ENCODE results near the gene RARB.

Gene RARB

DNA sequence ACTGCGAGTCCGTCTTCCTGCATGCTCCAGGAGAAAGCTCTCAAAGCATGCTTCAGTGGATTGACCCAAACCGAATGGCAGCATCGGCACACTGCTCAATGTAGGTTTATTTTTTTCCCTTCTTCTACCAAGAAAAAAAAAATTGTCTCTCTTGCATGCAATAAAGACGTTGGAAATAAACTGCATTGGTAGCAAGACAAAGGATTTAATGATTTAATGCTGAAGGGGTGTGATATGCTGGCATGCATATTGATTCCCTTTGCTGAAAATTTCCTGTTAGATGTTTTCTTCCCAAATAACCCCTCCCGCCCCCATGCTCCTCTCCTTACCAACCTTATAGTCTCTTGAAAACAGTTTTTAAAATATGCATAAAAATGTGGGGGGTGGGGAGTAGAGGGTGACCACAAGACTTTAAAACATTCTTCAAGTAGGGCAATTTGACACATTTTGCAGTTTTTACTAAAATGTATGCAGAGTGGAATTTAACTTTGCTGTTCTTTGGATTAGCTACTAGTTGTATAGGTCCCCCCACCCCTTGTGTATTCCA is 799 bp downstream of the RARB start:
- H3K27ac ChIP-seq (ENCODE audit: low read depth, low read length): no peak overlapping the region
- no peaks in the 10 kb centered on the region for H3K4me1 ChIP-seq (ENCODE audit: control insufficient read depth, low read depth, low read length)

DNA sequence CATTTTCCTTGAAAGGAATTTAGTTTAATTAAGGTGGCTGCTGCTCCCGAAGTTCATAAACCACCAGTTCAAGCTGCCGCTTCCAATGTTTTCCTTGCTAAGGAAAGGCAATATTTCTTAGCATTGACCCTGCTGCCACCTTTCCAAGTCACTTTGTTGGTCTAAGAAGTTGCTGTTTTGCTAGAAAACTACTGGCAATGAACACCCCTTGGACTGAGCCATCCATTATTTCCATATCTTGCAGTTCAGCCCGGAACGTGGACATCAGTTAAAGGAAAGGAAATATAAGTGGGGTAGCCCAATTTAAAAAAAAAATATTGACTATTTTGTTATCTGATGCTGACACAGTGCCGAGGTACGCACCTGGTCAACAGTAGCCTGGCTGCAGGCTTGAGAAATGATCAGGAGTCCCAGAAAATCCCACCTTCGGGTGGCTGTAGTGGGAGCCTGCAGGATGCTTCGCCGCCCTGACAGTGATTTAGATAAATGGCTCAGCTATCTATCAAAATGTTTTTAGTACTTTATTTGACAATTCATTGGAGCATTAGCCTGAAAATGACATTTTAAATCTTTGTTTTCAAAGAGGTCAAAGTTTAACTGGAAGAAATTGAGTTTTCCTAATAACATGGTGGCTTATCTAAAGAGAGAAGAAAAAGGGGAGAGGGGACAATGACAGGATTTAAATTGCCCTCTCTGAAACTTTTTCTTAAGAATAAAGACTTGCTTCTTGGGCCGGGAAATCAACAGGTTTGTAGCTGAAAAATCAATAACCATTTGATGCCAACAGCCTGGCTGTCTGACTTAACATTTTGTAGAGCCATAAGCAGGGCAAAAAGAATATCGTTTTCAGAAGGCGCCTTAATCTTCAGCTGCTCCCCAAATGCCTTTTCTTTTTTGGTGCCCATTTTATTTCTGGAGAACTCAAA is 1.6 kb downstream of the RARB start:
- Histone ChIP-seq H3K36me3 (ENCODE audit: control insufficient read depth, insufficient read depth, low read length) (no peaks in the 10 kb centered on the region), H3K18ac (ENCODE audit: low read length) (no peak overlapping the region), H3K9ac (ENCODE audit: low read length) (no peak overlapping the region), H3K79me2 (ENCODE audit: control insufficient read depth, insufficient read depth, low read length) (no peaks in the 10 kb centered on the region), H4K5ac (ENCODE audit: low read length) (no peak overlapping the region), H3K23ac (ENCODE audit: low read length) (no peak overlapping the region), H3K79me1 (ENCODE audit: low read length) (no peaks in the 10 kb centered on the region), H2AK5ac (ENCODE audit: low read length) (no peak overlapping the region), H3K4me3 (ENCODE audit: low read length) (no peak overlapping the region), H4K8ac (ENCODE audit: low read depth, low read length) (no peak overlapping the region), H2BK120ac (ENCODE audit: low read depth, low read length) (no peak overlapping the region), H3K4me1 (ENCODE audit: control insufficient read depth, low read depth, low read length) (no peaks in the 10 kb centered on the region), H3K4me2 (ENCODE audit: low read length) (no peak overlapping the region), H3K27me3 (ENCODE audit: insufficient read depth, low read length, poor library complexity) (no peaks in the 10 kb centered on the region), H2BK5ac (ENCODE audit: low read length) (no peak overlapping the region), H2BK15ac (replicated peaks; ENCODE audit: low read depth) (no peak overlapping the region), H3K4ac (ENCODE audit: low read depth, low read length) (no peak overlapping the region), H3K56ac (ENCODE audit: low read length) (no peak overlapping the region), H3K27ac (ENCODE audit: low read depth, low read length) (no peak overlapping the region)
- no peak for DNase-seq
- WGBS (ENCODE audit: extremely low coverage, insufficient coverage, low lambda C conversion rate): no CpG with 5 or more reads among the region's 12 CpGs

More for the DNA sequence above, 799 bp downstream of the RARB start:
- H3K4ac ChIP-seq (ENCODE audit: low read depth, low read length): no peak overlapping the region
- no peak for DNase-seq
- no peaks in the 10 kb centered on the region for H3K79me2 ChIP-seq (ENCODE audit: control insufficient read depth, insufficient read depth, low read length)
- H3K4me3 ChIP-seq (ENCODE audit: low read length): no peak overlapping the region
- no peaks in the 10 kb centered on the region for H3K27me3 ChIP-seq (ENCODE audit: insufficient read depth, low read length, poor library complexity)
- H3K56ac ChIP-seq (ENCODE audit: low read length): no peak overlapping the region
- no peak overlapping the region for H2BK120ac ChIP-seq (ENCODE audit: low read depth, low read length)
- no peak overlapping the region for H3K4me2 ChIP-seq (ENCODE audit: low read length)
- H4K8ac ChIP-seq (ENCODE audit: low read depth, low read length): no peak overlapping the region
- no peak overlapping the region for H3K23ac ChIP-seq (ENCODE audit: low read length)
- no peak overlapping the region for H3K18ac ChIP-seq (ENCODE audit: low read length)
- no peaks in the 10 kb centered on the region for H3K79me1 ChIP-seq (ENCODE audit: low read length)
- H3K9ac ChIP-seq (ENCODE audit: low read length): no peak overlapping the region
- H2BK15ac ChIP-seq (replicated peaks; ENCODE audit: low read depth): no peak overlapping the region
- no peak overlapping the region for H2AK5ac ChIP-seq (ENCODE audit: low read length)
- no peaks in the 10 kb centered on the region for H3K36me3 ChIP-seq (ENCODE audit: control insufficient read depth, insufficient read depth, low read length)
- no peak overlapping the region for H2BK5ac ChIP-seq (ENCODE audit: low read length)
- no CpG with 5 or more reads among the region's 6 CpGs for WGBS (ENCODE audit: extremely low coverage, insufficient coverage, low lambda C conversion rate)
- H4K5ac ChIP-seq (ENCODE audit: low read length): no peak overlapping the region

DNA sequence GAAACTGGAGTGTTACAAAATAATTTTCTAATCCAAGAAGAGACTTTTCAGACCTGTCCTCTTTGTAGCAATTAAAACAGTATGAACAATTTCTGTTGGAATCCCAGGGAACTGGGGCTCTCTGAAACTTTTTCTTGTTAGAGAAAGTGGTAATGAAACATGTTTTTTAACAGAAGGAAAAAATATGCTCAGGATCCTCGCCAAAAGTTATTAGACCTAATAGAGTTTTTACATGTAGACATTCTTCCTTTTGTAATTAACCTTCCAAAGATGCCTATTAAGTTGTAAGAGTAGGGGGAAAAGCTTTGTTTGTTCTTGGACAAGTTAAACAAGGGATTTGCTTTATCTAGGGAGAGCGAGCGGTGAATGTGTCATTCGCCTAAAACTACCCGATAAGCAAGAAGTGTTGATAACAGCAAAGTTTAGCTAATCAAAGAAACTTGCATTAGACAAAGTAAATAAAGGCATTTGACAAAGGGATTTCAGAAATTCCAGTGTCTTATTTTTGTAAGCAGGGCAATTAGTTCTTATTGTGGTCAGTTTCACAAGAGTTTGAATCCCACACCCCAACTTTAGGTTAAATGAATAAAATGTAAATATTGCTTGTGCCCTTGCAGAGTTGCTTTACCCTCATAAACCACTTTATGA is 2.3 kb downstream of the RARB start:
- no peak overlapping the region for H4K5ac ChIP-seq (ENCODE audit: low read length)
- no peaks in the 10 kb centered on the region for H3K79me1 ChIP-seq (ENCODE audit: low read length)
- H3K4ac ChIP-seq (ENCODE audit: low read depth, low read length): no peak overlapping the region
- peak; percentile 65 for DNase-seq
- no peak overlapping the region for H3K18ac ChIP-seq (ENCODE audit: low read length)
- no peak overlapping the region for H3K23ac ChIP-seq (ENCODE audit: low read length)
- no peak overlapping the region for H3K27ac ChIP-seq (ENCODE audit: low read depth, low read length)
- no peak overlapping the region for H2BK5ac ChIP-seq (ENCODE audit: low read length)
- H3K27me3 ChIP-seq (ENCODE audit: insufficient read depth, low read length, poor library complexity): no peaks in the 10 kb centered on the region
- no peaks in the 10 kb centered on the region for H3K79me2 ChIP-seq (ENCODE audit: control insufficient read depth, insufficient read depth, low read length)
- no peak overlapping the region for H3K56ac ChIP-seq (ENCODE audit: low read length)
- no peaks in the 10 kb centered on the region for H3K4me1 ChIP-seq (ENCODE audit: control insufficient read depth, low read depth, low read length)
- no peaks in the 10 kb centered on the region for H3K36me3 ChIP-seq (ENCODE audit: control insufficient read depth, insufficient read depth, low read length)
- H2BK120ac ChIP-seq (ENCODE audit: low read depth, low read length): no peak overlapping the region
- no CpG with 5 or more reads among the region's 5 CpGs for WGBS (ENCODE audit: extremely low coverage, insufficient coverage, low lambda C conversion rate)
- H3K4me2 ChIP-seq (ENCODE audit: low read length): no peak overlapping the region
- no peak overlapping the region for H3K9ac ChIP-seq (ENCODE audit: low read length)
- H4K8ac ChIP-seq (ENCODE audit: low read depth, low read length): no peak overlapping the region
- no peak overlapping the region for H2BK15ac ChIP-seq (replicated peaks; ENCODE audit: low read depth)
- no peak overlapping the region for H2AK5ac ChIP-seq (ENCODE audit: low read length)
- H3K4me3 ChIP-seq (ENCODE audit: low read length): no peak overlapping the region

DNA sequence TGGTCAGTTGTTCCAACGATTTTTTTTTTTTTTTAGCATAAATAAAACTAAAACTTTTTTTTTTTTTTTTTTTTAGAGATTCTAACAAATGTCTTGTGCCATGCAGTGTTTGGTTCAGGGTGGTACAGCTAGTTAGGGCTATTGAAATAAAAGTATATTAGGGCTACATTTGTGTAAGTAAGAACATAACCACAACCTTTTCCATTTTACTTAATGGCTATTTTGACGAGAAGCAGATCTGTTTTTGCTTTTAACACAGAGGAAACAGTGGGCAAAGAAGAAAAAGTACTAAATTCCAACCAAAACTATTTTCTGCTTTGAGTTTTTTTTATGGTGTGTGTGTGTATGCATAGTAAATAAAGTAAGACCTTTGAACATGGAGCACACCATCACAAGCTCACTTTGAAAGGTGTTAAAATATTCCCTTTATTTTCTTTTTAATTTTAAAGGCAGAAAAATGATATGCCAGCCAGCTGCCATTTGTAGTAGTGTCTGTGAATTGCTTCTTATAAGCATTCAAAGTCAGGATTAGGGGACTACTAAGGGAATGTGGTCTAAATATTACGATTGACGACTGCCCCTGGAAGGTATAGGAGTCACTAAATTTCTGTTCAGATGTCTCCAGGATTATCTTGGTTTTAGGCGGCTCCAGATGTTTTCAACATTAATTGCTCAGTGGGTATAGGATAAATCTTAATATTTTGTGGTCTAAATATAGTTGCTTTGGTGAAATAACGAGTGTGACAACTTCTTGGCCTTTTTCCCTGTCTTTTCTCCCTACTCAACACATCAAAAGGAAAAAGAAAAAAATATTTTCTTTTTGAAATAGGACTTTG is 3.1 kb downstream of the RARB start:
- H3K23ac ChIP-seq (ENCODE audit: low read length): no peak overlapping the region
- H4K8ac ChIP-seq (ENCODE audit: low read depth, low read length): no peak overlapping the region
- no peak overlapping the region for H3K4me2 ChIP-seq (ENCODE audit: low read length)
- H4K5ac ChIP-seq (ENCODE audit: low read length): no peak overlapping the region
- no peaks in the 10 kb centered on the region for H3K79me2 ChIP-seq (ENCODE audit: control insufficient read depth, insufficient read depth, low read length)
- no CpG with 5 or more reads among the region's 6 CpGs for WGBS (ENCODE audit: extremely low coverage, insufficient coverage, low lambda C conversion rate)
- no peak overlapping the region for H3K56ac ChIP-seq (ENCODE audit: low read length)
- no peaks in the 10 kb centered on the region for H3K79me1 ChIP-seq (ENCODE audit: low read length)
- no peak overlapping the region for H3K27ac ChIP-seq (ENCODE audit: low read depth, low read length)
- no peak for DNase-seq
- no peak overlapping the region for H3K4me3 ChIP-seq (ENCODE audit: low read length)
- no peaks in the 10 kb centered on the region for H3K27me3 ChIP-seq (ENCODE audit: insufficient read depth, low read length, poor library complexity)
- no peak overlapping the region for H2BK5ac ChIP-seq (ENCODE audit: low read length)
- no peaks in the 10 kb centered on the region for H3K4me1 ChIP-seq (ENCODE audit: control insufficient read depth, low read depth, low read length)
- no peaks in the 10 kb centered on the region for H3K36me3 ChIP-seq (ENCODE audit: control insufficient read depth, insufficient read depth, low read length)
- H2BK120ac ChIP-seq (ENCODE audit: low read depth, low read length): no peak overlapping the region
- H3K4ac ChIP-seq (ENCODE audit: low read depth, low read length): no peak overlapping the region
- H2BK15ac ChIP-seq (replicated peaks; ENCODE audit: low read depth): no peak overlapping the region
- no peak overlapping the region for H3K18ac ChIP-seq (ENCODE audit: low read length)
- no peak overlapping the region for H2AK5ac ChIP-seq (ENCODE audit: low read length)
- no peak overlapping the region for H3K9ac ChIP-seq (ENCODE audit: low read length)

DNA sequence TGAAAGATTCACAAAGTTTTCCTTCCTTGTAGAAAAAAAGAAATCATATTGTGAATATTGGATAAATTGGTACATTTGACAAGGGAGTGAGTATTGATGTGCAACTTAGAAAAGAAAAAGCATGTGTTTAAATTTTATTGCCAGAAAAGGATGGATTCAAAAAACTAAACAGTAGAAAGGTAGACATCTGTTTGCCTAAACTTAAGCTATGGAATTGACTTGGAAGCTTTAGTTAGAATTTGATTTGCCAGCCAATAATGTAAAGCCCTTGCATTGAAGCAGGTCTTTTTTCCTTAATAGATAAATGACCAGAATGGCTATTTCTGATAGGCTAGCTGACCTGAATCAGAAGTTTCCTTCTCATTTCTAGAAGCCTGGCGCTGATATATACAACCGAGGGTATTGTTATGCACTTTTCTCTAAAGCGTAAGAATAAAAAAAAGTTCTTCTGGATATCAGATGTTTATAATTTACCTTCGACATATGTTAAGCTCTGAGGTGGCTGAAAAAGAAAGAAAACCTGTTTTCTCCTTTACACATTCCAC is 4.2 kb downstream of the RARB start:
- Histone ChIP-seq H3K4me2 (ENCODE audit: low read length) (no peak overlapping the region), H3K9ac (ENCODE audit: low read length) (no peak overlapping the region), H4K5ac (ENCODE audit: low read length) (no peak overlapping the region), H3K4me1 (ENCODE audit: control insufficient read depth, low read depth, low read length) (no peaks in the 10 kb centered on the region), H3K23ac (ENCODE audit: low read length) (no peak overlapping the region), H2BK15ac (replicated peaks; ENCODE audit: low read depth) (no peak overlapping the region), H2AK5ac (ENCODE audit: low read length) (no peak overlapping the region), H2BK5ac (ENCODE audit: low read length) (no peak overlapping the region), H2BK120ac (ENCODE audit: low read depth, low read length) (no peak overlapping the region), H3K27ac (ENCODE audit: low read depth, low read length) (no peak overlapping the region), H3K27me3 (ENCODE audit: insufficient read depth, low read length, poor library complexity) (no peaks in the 10 kb centered on the region), H3K4ac (ENCODE audit: low read depth, low read length) (no peak overlapping the region), H3K36me3 (ENCODE audit: control insufficient read depth, insufficient read depth, low read length) (no peaks in the 10 kb centered on the region), H3K4me3 (ENCODE audit: low read length) (no peak overlapping the region), H3K79me1 (ENCODE audit: low read length) (no peaks in the 10 kb centered on the region), H3K56ac (ENCODE audit: low read length) (no peak overlapping the region), H3K79me2 (ENCODE audit: control insufficient read depth, insufficient read depth, low read length) (no peaks in the 10 kb centered on the region), H4K8ac (ENCODE audit: low read depth, low read length) (no peak overlapping the region), H3K18ac (ENCODE audit: low read length) (no peak overlapping the region)
- DNase-seq: no peak
- no CpG with 5 or more reads among the region's 4 CpGs for WGBS (ENCODE audit: extremely low coverage, insufficient coverage, low lambda C conversion rate)
